NCI-H2107 (cell line): Measurements from ENCODE around the gene TXNRD2.
A peak's percentile ranks its signal among the peaks of the same experiment; 100 is the strongest.

Source experiments
- DNase-seq: peaks from one replicate; lab custom pipeline; 2025; lab: John Stamatoyannopoulos, UW

Gene TXNRD2

GRCh38 chr22:19862619-19863246 is 78.9 kb downstream of the TXNRD2 start:
- DNase-seq, result no peak

- no peak for DNase-seq
Observed at GRCh38 chr22:19859861-19860510, 81.6 kb downstream of the TXNRD2 start.

DNA sequence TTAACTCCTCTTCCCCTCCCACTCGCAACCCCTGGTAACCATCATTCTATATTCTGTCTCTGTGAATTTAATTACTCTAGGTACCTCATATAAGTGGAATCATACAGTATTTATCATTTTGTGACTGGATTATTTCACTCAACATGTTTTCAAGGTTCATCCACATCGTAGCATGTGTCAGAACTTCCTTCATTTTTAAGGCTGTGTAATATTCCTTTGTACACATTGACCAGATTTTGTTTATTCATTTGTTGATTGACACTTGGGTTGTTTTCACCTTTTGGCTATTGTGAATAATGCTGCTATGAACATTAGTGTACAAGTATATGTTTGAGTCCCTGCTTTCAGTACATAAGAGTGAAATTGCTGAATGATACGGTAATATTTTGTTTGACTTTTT is 84.2 kb downstream of the TXNRD2 start:
- DNase-seq, result no peak

GRCh38 chr22:19855504-19856409 is 85.9 kb downstream of the TXNRD2 start:
- peak; percentile 27 for DNase-seq

DNA sequence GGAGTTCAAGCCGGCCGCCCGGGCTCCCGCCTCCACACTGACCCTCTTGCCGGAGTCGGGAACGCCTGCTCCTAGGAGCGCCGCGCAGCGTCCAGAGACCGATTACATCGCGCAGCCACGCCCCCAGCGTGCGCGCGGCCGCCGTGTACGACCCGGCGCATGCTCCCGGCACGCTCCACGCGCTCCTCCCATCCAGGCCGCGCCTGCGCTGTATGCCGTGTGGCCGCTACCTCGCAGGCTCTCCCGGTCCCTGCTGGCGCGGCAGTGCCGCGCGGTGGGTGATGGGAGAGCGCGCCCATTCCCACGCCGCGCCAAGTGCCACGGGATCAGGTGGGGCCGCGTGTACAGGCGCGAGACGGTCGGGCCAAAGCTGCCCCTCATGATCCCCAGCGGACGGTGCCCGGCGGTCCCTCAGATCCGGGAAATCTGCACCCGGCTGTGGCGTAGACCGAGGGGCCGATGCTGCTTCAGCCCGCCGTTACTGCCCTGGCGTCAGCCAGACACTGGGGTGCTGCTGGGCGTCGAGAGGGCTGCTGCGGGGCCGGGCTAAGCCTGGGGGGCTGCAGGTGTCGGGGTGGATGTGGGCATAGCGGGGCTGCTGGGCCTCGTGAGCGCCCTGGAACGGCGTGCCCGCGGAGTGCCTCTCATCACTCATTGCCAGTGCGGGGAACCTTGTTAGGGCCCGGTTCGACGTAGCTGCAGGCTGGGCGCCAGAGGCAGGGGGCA is 86.7 kb downstream of the TXNRD2 start, which contains the start of the genes GNB1L and RTL10:
Gene GNB1L, minus strand, starts transcription at position 97 of the 726 bp plus-strand sequence. CDS start 33,519 bp downstream, outside the sequence.
Gene RTL10, minus strand, starts transcription at position 97 of the 726 bp plus-strand sequence. CDS start 2,613 bp downstream, outside the sequence.
- peak; percentile 83 for DNase-seq

DNA sequence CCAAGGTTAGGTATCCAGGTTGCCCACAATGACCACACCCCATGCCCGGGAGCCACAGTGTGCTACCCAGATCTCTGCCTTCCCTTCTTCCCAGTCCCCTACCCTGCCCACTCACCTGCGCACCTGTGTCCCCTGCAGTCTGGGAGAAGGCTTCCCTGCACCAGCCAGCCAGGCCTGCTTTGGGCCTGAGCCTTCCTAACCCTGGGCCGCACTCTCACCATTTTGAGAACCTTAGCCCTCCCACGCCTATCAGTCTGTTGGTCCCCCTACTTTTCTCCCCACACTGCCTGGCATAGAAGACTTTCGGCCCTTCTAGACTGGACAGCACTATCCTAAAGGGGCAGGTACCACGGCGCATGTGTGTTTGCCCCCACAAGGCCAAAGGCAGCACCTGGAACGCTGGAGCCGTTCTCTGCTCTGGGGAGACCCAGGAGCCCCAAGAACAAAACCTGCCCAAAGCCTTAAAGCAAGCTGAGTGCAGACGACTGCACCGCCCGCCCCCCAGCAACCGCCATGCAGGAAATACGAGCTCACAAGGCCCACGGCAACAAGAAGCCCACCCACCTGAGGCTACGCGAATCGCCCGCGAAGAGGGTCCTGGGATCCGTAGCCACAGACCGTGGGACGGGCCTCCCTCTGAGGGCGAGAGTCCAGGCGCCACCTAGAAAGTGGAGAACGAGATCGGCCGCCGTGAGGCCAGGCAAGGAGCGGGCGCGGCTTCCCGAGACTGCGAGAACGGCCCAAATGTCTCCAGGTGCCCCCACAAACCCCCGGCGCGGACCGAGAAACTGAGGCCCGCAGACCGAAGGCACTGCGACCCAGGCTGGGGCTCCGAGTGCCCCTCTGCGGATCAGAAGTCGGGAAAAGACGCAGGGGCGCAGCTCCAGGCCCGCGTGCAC is 87.5 kb downstream of the TXNRD2 start:
- no peak for DNase-seq

DNA sequence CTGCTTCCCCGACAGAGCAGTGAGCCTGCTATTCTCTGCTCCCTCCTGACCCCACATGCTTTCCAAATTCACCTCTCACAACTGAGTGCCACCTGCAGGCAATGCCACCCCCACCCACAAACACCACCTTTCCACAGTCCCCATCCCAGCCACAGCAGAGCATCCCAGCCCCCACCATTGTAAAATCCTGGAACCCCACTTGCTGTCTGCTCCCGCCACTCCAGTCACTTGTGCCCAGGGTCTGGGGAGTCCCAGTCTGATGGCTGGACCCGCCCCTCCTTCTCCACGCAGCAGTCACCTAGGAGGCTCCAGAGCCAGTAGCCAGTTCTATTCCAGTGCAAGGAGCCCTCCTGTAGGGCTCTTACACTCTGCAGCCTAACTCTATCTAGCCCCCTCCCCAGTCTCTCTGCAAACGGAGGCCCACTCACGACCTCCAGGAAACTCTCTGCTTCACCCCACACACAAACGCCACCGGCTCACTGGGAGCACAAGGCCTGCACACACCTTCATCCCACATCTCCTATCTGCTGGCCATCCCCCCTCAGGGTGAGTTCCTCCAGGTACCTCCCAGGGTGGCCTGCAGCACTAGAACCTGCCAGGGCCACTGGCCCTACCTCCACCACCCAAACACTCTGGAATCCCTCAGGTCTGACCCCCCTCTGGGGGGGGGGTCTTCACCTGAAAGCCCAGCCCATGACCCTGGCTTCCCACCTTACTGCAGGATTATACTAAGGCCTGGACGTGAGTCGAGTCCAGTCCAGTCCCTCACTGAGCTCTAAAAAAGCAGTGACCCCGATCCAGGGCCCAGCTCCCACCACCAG is 88.3 kb downstream of the TXNRD2 start:
- no peak for DNase-seq

- DNase-seq, result no peak
Observed at GRCh38 chr22:19852177-19852781, 89.3 kb downstream of the TXNRD2 start.

- DNase-seq, result no peak
Observed at GRCh38 chr22:19851291-19852176, 90.1 kb downstream of the TXNRD2 start.

GRCh38 chr22:19850763-19851109 is 90.9 kb downstream of the TXNRD2 start:
- no peak for DNase-seq

- DNase-seq, result no peak
Observed at GRCh38 chr22:19849835-19850762, 91.5 kb downstream of the TXNRD2 start.

DNA sequence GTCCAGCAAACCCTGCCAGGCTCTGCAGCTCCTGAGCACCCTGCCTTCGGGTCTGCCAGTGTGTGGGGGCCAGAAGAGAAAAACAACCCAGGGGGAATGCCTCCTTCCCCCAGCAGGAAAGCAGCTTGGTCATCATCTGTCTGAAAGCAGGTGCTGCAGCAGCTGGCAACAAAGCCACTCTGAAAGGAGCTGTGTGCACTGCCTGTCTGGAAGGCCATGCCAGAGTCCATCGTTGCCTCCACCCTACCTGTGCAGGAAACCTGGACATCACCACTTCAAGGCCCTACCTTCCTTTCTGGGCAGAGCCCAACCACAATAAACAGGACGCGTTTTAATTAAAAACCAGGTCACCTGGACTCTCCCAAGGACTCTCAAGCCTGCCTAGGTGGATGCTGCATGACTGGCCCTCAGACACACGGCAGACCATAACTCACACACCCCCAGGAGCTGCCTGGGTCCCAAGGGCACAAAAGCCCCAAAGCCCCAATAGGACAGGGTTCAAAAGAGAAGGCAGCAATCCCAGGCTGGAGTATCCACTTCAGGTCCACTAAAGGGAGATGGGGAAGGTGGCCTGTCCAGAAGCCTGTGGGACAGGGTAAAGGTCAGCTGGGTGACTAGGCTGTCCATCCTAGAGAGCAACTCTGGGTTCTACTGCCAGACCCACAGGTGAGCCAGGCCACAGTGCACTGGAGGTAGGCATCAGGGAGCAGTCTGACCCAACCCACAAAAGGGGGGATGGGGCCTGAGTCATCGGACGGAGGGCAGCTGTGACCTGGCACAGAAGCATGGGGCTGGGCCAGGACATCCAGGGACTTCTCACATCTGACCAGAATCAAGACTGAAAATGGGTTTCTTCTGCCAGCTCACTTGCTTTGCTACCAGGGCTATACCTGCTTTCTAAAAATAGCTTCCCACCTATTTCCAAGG is 93.1 kb downstream of the TXNRD2 start:
- no peak for DNase-seq

- DNase-seq, result no peak
Observed at GRCh38 chr22:19847345-19847632, 94.3 kb downstream of the TXNRD2 start.

GRCh38 chr22:19846620-19847344 is 94.8 kb downstream of the TXNRD2 start:
- DNase-seq, result no peak

GRCh38 chr22:19845054-19845722 is 96.4 kb downstream of the TXNRD2 start:
- no peak for DNase-seq
